Fibroblast of mammary gland (primary cell): Measurements from ENCODE around the gene KRTAP10-4.
"Not testable (repeated sequence)": the region's sequence is repeated elsewhere in the genome, so short reads cannot be mapped to it uniquely, and the experiment has no call there.

ENCODE experiments used
- DNase-seq: peaks from one replicate; pipeline ENCODE4 v3.0.0-alpha.2; 2010; ENCODE audit warnings: low read depth
- H3K4me3 ChIP-seq: 2 replicates; pipeline ENCODE4 v1.5.1; 2011; ENCODE audit warnings: low read depth, mild to moderate bottlenecking, low read length, moderate library complexity; ENCODE audit not compliant: control insufficient read depth
- TF ChIP-seq, protein P1 (sequence below): conservative IDR thresholded peaks from 2 replicates; pipeline ENCODE4 v1.5.1; 2011; ENCODE audit warnings: low read depth, low read length, inconsistent platforms; ENCODE audit not compliant: control insufficient read depth, insufficient read depth

Gene KRTAP10-4

DNA sequence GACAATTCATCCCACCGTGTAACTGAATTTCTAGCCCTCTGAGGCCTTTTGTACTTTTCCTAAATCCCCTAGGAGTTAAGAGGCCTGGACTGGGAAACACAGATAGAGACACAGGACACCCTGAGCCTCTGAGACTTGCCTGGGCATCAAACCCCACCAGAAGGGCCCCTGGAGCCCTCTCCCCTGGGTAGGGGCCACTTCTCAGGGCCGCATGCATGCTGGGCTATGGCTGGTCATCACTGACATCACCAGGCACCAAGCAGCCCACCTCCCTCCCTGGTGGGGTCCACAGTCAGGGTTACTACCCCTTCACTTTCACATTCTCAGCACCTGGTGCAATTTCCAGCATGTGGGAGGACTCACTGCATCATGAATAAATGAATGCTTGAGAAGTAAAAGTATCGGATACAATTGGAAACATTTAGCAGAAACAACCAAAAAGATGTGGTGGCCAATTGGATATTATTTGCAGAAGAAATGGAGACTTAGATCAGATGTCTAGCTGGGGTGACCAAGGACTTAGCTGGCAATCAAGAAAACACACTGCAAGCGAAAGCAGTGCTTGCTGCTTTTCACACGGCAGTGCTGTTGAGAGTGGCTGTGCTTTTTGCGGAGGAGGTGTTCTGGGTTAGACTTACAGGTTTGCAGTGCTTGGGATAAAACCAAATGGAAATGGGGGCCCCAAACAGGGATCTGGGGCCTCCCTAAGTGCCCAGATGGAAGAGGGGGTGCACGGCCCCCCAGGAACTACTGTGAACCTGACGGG lies 25.9 kb downstream of the KRTAP10-4 start:
- no peak for DNase-seq
- no peak overlapping the region for H3K4me3 ChIP-seq
- TF ChIP-seq, protein P1, sequence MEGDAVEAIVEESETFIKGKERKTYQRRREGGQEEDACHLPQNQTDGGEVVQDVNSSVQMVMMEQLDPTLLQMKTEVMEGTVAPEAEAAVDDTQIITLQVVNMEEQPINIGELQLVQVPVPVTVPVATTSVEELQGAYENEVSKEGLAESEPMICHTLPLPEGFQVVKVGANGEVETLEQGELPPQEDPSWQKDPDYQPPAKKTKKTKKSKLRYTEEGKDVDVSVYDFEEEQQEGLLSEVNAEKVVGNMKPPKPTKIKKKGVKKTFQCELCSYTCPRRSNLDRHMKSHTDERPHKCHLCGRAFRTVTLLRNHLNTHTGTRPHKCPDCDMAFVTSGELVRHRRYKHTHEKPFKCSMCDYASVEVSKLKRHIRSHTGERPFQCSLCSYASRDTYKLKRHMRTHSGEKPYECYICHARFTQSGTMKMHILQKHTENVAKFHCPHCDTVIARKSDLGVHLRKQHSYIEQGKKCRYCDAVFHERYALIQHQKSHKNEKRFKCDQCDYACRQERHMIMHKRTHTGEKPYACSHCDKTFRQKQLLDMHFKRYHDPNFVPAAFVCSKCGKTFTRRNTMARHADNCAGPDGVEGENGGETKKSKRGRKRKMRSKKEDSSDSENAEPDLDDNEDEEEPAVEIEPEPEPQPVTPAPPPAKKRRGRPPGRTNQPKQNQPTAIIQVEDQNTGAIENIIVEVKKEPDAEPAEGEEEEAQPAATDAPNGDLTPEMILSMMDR = no peak

DNA sequence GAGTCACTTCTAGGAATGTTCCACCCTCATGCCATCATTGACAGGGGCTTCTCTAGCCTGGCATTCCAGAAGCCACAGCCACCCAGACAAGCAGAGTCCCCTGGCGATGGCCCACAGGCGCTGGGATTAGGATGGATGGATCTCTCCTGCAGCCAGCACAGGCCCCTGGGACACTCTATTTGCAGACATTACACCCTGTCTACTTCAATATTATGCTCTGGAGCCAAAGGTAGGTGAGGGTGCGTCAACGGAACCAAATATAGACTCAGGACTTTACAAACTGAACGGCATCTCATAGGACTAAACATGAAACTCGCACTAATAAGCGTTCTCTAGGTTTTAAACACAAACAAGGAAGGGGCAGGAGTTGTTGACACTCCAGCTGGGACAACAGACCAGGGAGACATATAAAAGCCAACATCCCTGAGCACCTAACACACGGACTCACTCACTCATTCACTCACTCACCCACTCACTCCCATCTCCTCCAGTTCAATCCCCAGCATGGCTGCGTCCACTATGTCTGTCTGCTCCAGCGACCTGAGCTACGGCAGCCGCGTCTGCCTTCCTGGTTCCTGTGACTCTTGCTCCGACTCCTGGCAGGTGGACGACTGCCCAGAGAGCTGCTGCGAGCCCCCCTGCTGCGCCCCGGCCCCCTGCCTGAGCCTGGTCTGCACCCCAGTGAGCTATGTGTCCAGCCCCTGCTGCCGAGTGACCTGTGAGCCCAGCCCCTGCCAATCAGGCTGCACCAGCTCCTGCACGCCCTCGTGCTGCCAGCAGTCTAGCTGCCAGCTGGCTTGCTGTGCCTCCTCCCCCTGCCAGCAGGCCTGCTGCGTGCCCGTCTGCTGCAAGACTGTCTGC lies 26.8 kb downstream of the KRTAP10-4 start, which contains the start of gene KRTAP10-7:
Gene KRTAP10-7 (plus strand): TSS at position 480 of the 861 bp plus-strand sequence. CDS start 25 bp downstream, at position 505.
- DNase-seq, H3K4me3 ChIP-seq: not testable (repeated sequence)

DNA sequence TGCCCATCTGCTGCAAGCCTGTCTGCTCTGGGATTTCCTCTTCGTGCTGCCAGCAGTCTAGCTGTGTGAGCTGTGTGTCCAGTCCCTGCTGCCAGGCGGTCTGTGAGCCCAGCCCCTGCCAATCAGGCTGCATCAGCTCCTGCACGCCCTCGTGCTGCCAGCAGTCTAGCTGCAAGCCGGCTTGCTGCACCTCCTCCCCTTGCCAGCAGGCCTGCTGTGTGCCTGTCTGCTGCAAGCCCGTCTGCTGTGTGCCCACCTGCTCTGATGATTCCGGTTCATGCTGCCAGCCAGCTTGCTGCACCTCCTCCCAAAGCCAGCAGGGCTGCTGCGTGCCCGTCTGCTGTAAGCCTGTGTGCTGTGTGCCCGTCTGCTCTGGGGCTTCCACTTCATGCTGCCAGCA lies 27.6 kb downstream of the KRTAP10-4 start:
- H3K4me3 ChIP-seq, DNase-seq: not testable (repeated sequence)

DNA sequence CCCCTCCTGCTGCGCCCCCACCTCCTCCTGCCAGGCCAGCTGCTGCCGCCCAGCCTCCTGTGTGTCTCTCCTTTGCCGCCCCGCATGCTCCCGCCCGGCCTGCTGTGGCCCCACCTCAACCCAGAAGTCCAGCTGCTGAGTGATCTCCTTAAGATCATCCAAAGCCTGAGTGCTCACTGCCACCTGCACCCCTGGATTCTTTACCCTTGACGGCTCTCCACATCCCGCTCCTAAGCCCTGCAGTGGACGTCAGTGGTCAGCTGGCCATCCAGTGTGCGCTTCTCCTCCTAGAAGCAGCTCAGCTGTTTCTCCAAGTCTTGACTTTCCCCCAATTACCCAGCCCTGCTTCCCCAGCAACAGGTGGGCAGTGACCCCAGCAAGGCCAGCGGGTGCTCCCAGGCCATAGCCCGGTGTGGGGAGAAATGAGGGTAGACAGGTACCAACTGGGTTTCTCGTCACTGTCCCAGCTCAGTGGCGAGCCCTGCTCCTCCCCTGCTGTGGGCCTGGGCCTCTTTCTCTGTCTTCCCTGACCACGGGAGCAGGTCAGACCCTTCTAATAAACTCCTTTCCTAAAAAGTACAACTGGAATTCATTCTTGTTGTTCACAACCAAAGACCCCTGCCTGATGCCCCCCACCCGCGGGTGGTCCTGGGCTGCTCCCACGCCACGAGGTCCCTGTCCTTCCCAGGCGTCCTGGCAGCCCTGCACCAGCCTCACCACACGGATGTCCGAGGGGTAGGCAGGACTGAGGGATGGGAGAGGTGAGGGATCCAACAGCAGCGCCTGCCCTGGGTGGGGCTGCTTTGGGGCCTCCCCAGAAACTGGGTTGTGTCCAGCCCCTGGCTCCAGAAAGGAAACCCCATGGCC lies 28.3 kb downstream of the KRTAP10-4 start:
- TF ChIP-seq, protein P1 = no peak
- DNase-seq = no peak

DNA sequence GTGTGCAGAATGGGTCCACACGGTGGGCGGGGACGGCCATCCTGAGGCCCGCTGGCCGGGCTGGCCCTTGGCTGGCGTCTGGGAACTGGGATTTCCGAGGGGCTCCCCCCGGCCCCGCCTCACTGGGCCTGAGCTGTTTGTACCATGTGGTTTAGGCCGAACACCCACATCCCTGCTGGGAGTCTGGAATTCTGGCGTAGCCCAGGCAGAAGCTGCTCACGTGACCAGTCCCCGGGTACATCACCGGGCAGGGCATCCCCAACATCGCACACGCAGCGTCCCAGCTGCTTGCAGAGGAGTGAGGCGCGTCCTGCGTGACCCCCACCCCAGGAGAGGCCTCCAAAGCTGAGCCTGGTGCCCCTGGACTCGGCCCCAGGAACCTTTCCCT lies 28.9 kb downstream of the KRTAP10-4 start:
- no peak overlapping the region for H3K4me3 ChIP-seq
- TF ChIP-seq, protein P1 = no peak
- DNase-seq = no peak

More for the DNA sequence above, 28.3 kb downstream of the KRTAP10-4 start:
- no peak overlapping the region for H3K4me3 ChIP-seq

DNA sequence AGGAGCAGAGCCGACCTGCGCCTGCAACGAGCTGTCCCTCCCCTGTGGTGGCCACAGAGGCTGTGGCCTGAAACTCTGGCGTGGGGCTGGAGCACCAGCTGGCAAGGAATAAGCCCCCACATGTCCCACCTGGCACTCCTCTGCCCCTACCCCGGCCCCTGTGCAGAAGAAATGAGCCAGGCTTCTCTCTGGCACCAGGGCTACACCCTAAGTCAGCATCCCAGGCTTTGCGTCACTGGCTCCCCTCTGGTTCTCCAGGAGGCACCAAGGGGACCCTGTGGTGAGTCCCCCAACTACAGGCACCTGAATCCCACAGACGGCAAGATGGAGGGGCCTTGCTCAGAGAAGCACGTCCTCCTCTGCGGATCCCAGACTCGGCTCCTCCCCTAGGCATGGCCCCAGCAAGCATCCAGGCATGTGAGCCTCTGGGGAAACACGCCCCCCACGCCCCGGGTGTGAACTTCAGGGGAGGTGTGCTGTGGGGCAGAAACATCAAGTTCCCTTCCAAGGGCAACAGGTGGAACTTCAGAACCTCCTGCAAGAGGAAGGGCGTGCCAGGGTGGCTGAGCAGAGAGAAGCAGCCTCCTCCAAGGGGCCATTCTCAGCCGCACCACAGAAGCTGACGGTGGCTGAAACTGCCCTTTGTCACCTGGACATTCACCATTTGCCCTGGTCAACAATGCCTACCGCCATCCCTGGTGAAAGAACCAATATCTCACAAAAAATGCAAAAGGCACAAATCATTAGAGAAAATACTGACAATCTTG lies 29.8 kb downstream of the KRTAP10-4 start:
- DNase-seq = no peak
- TF ChIP-seq, protein P1 = no peak
- H3K4me3 ChIP-seq = no peak overlapping the region

DNA sequence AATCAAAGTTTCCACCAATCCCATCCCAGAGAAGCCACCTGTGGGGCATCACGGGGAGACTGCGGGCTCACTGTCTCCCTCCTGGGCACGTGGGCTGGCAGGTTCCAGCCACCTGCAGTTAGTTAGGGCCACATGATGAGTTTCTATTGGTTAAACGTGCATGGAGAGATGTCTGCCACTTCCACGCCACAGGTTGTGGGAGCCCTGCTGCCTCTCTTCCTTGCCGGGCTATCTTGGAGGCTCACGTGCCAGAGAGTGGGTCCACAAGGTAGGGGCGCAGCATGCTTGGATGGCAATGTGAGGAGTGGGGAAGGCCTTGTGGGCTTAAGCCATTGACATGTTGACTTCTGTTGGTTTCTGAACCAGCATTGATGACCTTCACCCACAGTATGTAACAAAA lies 30.4 kb downstream of the KRTAP10-4 start:
- H3K4me3 ChIP-seq = no peak overlapping the region
- DNase-seq = no peak
- TF ChIP-seq, protein P1 = no peak
